Measurements from ENCODE around the gene SENP3.

Gene SENP3

DNA sequence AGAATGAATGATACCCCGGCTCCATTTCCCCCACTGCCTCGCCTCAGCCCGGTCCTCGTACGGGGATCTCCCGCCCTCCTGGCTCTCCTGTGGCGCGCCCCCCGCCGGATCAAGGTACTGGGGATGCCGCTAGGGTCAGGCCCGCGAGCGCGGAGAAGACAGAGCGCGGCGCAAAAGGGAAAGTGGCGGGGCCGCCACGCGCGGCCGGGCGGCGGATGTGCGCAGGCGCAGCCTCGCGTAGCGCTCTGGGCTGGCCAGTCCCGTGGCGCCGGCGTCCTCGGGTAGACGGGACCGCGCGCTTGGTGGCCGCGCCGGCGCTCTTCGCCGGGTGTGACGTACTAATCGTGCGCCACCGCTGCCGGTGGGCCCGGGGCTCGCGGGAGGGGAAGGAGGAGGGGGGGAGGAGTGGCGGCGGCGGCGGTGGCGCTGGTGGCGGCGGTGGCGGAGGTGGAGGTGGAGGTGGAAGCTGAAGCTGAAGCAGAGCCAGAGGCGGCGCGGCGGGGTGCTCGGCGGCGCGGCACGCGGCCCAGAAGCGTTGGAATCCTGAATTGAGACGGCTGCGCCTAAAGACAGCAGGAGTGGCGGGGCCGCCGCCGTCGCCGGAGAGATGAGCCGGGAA lies at the start of gene SENP3:
Gene SENP3 (plus strand): TSS at position 331 of the 619 bp plus-strand sequence. CDS start 1,158 bp downstream, outside the sequence.
- peak; percentile 97 for DNase-seq

GRCh38 chr17:7512105-7512504 lies 49.6 kb upstream of the SENP3 start:
- no peak for DNase-seq

DNA sequence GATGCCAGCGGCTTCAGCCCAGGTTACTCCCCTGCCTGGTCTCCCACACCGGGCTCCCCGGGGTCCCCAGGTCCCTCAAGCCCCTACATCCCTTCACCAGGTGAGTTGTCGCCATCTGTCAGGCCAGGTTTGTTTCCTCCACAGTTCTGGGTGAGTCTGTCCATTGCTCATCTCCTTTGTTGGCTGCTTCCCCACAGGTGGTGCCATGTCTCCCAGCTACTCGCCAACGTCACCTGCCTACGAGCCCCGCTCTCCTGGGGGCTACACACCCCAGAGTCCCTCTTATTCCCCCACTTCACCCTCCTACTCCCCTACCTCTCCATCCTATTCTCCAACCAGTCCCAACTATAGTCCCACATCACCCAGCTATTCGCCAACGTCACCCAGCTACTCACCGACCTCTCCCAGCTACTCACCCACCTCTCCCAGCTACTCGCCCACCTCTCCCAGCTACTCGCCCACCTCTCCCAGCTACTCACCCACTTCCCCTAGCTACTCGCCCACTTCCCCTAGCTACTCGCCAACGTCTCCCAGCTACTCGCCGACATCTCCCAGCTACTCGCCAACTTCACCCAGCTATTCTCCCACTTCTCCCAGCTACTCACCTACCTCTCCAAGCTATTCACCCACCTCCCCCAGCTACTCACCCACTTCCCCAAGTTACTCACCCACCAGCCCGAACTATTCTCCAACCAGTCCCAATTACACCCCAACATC lies 48.7 kb upstream of the SENP3 start:
- no peak for DNase-seq

- no peak for DNase-seq
Observed at GRCh38 chr17:7513850-7514419, 47.8 kb upstream of the SENP3 start.

DNA sequence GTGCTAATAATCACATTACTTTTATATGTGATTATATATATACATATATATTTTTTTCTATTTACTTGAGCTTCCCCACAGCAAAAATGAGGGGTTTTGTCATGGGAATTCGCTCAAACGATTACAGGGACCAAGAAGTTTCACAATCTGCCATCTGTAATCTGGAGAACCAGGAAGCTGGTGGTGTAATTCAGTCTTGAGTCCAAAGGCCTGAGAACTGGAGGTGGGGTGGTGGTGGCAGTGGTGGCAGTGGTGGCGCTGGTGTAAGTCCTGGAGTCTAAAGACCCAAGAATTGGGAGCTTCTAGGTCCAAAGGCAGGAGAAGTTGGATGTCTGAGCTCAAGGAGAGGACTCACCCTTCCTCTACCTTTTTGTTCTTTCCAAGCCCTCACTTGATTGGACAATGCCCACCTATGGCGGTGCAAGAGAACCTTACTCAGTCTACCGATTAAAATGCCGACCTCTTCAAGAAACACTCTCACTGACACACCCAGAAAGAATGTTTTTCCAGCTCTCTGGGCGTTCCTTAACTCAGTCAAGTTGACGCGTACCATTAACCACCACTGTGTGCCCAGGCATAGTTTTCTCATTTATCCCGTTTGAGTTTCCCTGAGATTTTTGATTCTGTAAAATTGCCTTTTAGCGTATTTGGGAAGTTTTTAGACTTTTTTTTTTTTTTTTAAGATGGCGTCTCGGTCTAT lies 45.7 kb upstream of the SENP3 start:
- DNase-seq: no peak

GRCh38 chr17:7523033-7523432 lies 38.7 kb upstream of the SENP3 start:
- DNase-seq: peak; percentile 56

- DNase-seq: no peak
Observed at GRCh38 chr17:7528842-7529241, 32.9 kb upstream of the SENP3 start.

DNA sequence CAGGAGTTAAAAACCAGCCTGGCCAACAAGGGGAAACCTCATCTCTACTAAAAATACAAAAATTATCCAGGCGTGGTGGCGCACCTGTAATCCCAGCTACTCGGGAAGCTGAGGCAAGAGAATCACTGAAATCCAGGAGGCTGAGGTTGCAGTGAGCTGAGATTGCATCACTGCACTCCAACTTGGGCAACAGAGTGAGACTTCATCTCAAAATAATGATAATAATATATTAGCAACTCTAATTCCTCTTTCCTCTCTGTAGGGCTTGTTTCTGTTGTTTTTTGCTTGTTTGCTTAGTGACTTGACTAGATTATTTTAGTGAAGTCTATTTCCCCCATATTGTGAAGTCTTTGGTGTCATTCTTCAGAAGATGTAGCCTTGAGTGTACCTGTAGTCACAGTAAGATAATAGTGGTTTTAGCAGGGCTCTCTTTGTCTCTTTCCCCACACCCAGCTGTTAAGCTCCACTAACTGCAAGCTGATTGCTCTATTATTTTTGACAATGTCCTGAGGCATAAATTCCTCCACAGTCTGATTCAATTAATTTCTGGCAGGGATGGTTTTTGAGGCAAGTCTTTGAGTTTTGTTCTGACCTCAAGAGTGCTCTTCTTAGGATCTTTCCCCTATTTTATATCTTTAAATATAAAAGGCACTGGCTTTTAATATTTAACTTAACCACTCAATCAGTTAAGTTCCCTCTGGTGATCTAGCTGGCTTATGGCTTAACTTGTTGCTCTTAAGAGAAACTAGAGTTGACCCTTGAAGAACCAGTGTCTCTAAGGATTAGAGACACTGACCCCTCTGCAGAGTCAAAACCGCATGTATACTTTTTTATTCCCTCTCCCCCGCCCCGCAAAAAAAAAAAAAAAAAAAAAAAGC lies 31.5 kb upstream of the SENP3 start:
- no peak for DNase-seq

GRCh38 chr17:7538050-7538449 lies 23.7 kb upstream of the SENP3 start:
- no peak for DNase-seq

DNA sequence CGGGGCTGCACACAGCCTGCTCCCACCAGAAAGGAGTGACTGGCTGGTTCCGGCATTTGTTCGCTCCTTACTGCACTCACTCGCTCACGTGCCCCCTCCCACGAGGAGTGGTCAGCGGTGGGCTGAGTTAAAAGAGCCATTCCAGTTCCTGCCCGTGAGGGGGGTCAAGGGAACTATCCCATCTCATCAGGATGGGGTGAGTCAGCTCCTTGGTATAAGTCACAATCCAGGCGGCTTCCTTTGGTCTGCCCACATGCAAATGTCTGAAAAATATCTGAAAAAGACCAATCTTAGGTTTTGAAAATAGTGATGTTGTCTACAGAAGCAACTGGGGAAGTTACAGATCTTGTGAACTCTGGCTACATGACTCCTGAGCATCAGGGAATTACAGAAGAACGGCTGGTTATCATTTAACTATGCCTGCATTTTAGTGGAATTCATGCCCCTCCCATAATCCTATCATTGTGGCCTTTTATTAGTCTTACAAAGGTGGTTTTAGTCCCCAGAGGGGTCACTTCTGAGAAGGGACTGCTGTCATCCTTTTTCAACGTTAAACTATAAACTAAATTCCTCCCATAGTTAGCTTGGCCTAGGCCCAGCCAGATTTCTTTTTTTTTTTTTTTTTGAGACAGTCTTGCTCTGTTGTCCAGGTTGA lies 22.7 kb upstream of the SENP3 start:
- no peak for DNase-seq

DNA sequence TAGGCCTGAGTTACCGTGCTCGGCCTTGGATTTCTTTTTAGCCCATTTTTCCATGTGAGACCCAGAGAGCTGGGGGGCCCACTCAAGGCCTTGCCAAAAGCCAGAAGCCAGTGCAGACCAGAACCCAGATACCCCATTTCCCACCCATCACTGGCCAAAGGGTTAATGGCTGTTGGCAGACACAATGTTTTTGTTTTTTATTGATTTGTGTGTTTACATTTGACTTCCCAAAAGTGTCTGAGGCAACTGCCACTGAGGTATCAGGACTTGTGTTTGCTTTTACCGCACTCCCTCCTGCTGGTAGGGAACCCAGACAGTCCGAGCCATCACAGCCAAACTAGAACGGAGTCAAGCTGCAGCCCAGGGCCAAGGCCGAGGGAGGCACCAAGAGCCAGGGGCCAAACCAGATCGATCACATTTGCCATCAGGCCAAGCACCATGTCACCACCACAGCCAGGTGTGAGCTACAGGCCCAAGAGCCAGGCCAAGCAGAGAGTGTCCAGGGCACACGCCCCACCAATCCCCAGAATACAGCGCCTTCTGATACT lies 20.6 kb upstream of the SENP3 start:
- no peak for DNase-seq

- no peak for DNase-seq
Observed at GRCh38 chr17:7544911-7545310, 16.8 kb upstream of the SENP3 start.

DNA sequence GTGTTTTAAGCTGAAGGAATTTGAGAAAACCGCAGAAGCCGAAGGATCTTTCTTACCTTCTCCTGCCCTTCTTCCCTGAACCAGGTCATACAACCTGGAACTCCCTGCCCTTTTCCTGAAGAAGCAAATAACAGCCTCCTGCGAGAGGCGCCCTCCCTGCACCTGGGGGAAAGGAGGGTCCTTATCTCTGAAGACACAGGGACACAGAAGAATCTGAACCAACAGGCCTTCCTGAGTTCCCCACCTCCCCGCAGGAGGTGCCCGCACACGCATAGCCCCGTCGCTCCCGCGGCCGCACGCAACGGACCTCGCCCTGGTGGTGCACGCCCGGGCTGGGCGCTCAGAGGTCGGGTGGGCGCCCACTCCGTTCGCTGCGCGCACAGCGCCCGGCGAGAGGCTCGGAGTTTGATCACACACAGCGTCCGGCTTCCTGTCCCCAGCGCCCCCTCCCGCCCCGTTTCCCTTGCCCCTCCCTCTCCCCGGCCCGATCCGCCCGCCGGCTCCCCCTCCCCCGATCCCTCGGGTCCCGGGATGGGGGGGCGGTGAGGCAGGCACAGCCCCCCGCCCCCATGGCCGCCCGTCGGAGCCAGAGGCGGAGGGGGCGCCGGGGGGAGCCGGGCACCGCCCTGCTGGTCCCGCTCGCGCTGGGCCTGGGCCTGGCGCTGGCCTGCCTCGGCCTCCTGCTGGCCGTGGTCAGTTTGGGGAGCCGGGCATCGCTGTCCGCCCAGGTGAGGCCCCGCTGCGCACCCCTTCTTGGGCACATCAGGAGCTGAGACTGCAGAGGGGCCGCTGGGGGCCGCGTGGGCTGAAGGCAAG lies 12.9 kb upstream of the SENP3 start, which contains the start of gene TNFSF12:
Gene TNFSF12 (plus strand): TSS at position 474 of the 816 bp plus-strand sequence. CDS start 96 bp downstream, at position 570.
- peak; percentile 68 for DNase-seq

DNA sequence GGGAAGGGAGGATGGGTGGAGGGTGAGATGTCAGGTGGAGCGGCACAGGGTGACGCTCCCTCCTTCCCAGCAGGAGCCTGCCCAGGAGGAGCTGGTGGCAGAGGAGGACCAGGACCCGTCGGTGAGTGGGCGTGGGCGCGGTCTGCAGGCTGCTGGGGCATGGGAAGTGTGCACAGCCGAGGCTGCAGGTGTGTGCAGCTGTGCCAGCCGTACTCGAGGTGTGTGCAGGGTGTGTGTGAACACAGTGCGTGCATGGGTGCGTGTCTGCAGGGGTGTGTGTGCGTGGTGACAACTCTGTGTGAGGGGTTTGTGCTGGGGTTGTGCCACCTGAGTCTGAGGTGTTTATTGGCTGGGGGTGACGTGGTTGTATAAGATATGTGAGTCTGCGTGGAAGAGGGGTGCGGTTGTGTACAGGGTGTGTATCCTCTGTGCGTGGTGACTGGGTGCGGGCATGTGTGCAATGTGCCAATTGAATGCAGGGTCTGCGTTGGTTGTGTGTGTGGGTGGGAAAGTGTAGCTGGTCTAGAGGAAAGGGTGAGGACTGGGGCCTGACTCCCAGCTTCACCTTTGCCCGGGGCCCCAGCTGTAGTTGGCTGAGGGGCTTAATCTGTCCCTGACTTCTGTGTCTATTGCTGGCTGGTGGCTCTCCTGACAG lies 12.2 kb upstream of the SENP3 start:
- peak; percentile 62 for DNase-seq

GRCh38 chr17:7550344-7550743 lies 11.4 kb upstream of the SENP3 start:
- no peak for DNase-seq

GRCh38 chr17:7551396-7551795 lies 10.3 kb upstream of the SENP3 start:
- DNase-seq: no peak

DNA sequence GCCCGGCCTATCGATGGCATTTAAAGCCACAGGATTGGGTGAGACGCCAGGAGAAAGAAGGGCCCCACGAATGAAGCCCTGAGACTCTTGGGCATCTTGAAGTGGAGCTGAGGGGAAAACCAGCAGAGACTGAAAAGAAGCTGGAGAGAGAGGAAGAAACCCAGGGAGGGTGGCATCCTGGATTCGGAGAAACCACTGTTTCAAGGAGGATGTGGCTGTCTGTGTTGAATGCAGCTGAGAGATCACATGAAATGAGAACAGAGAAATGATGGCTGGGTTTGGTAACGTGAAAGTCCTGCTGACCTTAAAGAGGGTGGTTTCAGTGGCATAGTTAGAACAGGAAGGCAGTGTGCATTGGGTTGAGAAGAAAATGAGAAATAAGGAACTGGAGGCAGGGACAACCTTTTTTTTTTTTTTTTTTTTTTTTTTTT lies 9.1 kb upstream of the SENP3 start:
- DNase-seq: no peak

DNA sequence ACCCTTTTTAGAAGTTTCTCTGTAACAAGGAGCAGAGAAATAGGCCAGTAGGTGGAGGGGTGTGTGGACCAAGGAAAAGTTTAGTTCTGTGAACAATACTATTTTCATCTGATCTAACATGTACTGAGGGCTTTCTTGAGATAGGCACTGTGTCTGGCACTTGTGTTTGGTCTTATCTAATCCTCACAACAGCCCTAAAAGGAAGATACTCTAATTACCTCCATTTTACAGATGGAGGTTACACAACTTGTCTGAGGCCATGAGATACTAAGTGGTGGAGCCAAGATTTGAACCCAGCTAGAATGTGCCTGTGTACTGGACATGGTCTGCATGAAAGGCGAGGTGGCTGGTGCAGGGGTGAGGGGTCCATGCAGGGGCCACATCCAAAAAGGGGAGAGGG lies 8.4 kb upstream of the SENP3 start:
- no peak for DNase-seq

- no peak for DNase-seq
Observed at GRCh38 chr17:7555320-7555948, 6.3 kb upstream of the SENP3 start.

- no peak for DNase-seq
Observed at GRCh38 chr17:7556627-7557026, 5.1 kb upstream of the SENP3 start.

All from DMS53 (cell line).